Retina (tissue), 1 donor: ENCODE data around the gene ZBTB7B.

Experiments used
- DNase-seq: peaks from one replicate; pipeline ENCODE4 v3.0.0-alpha.2; 2016

Gene ZBTB7B

GRCh38 chr1:155040358-155041093 lies 37.9 kb downstream of the ZBTB7B start:
- DNase-seq = no peak

GRCh38 chr1:155042789-155043188 lies 40.2 kb downstream of the ZBTB7B start:
- no peak for DNase-seq

- no peak for DNase-seq
Observed at GRCh38 chr1:155043301-155043702, 40.7 kb downstream of the ZBTB7B start.

DNA sequence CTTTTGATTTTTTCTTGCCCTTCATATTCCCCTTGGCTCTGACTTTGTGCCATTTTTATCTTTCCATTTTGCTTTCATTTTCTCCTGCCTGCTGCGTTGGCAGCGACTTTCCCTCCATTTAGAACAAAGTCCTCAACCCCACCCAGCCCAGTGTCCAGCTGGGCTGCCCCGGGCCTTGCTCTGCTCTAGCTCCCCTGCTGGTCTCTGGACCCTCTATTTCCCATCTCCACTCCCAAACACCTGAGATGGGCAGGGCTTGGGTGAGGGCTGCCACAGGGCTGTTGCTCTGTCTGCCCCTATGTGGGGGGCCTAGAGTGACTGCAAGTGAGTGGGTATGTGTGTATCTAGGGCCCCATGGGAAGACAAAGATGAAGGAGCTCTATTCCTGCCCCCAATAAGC lies 41.2 kb downstream of the ZBTB7B start:
- no peak for DNase-seq

- no peak for DNase-seq
Observed at GRCh38 chr1:155044365-155044764, 41.8 kb downstream of the ZBTB7B start.

GRCh38 chr1:155044812-155045657 lies 42.4 kb downstream of the ZBTB7B start:
- peak; percentile 71 for DNase-seq

- DNase-seq = no peak
Observed at GRCh38 chr1:155048449-155049334, 46.1 kb downstream of the ZBTB7B start.

GRCh38 chr1:155049651-155050559 lies 47.3 kb downstream of the ZBTB7B start:
- no peak for DNase-seq

- DNase-seq = peak; percentile 95
Observed at GRCh38 chr1:155050560-155051341, 48.1 kb downstream of the ZBTB7B start, which contains the start of gene ADAM15. Gene ADAM15, plus strand, starts transcription at chr1:155051316. Its CDS starts 71 bp downstream, at chr1:155051387.

DNA sequence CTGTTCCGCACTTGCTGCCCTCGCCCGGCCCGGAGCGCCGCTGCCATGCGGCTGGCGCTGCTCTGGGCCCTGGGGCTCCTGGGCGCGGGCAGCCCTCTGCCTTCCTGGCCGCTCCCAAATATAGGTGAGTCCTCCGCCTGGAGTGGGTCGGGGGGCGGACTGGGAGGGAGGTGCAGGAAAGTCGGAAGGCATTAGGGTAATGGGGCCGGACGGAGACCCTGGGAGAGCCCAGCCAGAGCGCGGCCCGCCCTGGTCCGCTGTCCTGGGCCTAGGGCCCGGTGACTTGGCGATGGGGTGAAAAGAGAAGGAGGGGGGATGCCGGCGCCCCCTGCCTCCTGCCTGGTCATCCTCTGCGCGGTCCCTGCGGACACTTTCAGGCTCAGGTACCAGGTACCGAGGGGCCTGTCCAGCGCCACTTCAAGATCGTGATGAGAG lies 48.8 kb downstream of the ZBTB7B start:
- DNase-seq = peak; percentile 83

DNA sequence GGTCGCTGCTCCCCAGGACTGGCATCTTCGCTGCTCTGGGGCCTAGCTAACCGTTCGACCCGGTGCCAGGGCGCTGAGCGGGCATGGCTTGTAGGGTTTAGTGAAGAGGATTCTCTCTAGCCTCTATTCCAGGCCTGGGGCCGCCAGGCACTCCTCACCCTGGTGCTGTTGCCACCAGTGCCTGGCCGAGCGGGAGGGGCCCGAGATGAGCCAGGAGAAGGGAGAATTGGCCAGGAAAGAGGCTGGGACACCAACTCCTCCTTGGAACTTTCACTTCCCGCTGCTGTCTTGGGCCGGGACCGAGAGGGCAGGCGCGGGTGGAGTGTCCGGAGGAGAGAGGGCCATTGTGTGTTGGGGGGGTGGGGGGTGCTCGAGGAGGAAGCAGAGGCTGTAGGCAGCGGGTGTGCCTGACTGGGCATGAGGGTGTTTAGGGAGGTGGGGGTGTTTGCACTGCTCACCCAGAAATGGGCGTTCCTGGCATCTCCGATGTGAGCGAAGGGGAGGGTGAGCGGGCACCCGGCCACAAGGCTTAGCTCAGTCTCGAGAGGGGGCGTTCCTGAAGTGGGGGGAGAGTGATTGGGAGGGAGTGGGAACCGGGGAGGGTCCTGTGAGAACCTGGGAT lies 49.3 kb downstream of the ZBTB7B start:
- DNase-seq = no peak

DNA sequence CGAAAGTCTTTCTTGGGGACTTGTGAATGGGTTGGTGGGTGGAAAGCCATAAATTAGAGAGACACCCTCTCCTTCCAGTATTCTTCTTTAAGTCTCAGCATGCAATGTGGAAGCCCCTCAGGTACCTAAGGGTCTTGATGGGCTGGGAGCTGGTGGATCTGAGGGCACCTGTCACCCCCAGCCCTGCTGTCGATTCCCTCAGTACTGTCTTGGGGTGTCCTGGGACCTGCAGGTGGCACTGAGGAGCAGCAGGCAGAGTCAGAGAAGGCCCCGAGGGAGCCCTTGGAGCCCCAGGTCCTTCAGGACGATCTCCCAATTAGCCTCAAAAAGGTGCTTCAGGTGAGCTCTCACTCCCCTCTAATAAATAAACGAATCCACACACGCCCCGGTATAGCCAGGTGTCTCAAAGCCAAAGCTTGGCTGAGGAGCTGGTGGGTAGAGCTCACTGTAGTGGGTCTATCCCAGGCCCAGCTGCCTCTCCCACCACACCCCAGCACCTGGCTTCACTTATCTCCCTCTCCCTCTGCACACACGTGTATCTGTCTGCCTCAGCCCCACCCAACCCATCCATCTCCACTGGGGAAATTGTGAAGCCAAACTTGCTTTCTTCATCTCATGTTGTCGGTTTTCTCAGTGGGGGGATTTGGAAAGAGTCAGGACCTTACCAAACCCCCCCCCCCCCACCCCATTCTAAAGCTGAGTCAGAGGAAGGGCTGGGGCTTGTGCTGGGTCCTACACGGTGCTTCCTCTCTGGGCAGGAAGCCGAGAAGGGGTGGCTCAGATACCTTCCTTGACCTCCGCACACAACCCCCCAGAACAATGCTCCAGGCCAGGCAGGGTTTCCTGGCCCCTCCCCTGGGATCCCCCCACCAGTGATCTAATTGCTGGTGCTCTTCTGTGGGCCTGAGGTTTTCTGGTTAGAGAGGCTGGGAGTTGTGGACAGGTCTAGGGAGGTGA lies 50.1 kb downstream of the ZBTB7B start:
- no peak for DNase-seq

DNA sequence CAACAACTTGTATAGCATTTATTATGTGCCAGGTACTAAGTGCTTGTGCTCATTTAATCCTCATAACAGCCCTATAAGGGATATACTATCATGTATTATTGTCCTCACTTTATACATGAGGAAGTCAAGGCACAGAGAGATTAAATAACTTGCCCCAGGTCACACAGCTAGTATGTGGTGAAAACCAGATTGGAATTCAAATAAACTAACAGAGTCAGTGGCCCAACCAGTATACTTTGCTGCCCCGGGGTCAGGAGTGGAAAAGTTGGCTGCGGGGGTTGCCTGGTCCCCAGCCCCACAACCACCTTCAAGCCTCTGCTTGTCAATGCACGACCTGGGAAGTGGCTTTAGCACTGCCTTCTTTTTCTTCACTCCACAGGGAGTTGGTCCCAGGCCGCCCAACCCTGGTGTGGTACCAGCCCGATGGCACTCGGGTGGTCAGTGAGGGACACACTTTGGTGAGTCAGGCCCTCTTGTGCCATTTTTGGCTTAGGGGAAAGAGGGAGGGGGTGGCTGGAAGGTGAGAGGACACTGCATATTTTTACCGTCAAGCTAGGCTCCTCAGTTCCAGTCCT lies 51.0 kb downstream of the ZBTB7B start:
- DNase-seq = no peak

GRCh38 chr1:155057104-155057503 lies 54.5 kb downstream of the ZBTB7B start:
- no peak for DNase-seq

- no peak for DNase-seq
Observed at GRCh38 chr1:155057788-155058211, 55.2 kb downstream of the ZBTB7B start.

- DNase-seq = no peak
Observed at GRCh38 chr1:155060736-155061135, 58.1 kb downstream of the ZBTB7B start.

DNA sequence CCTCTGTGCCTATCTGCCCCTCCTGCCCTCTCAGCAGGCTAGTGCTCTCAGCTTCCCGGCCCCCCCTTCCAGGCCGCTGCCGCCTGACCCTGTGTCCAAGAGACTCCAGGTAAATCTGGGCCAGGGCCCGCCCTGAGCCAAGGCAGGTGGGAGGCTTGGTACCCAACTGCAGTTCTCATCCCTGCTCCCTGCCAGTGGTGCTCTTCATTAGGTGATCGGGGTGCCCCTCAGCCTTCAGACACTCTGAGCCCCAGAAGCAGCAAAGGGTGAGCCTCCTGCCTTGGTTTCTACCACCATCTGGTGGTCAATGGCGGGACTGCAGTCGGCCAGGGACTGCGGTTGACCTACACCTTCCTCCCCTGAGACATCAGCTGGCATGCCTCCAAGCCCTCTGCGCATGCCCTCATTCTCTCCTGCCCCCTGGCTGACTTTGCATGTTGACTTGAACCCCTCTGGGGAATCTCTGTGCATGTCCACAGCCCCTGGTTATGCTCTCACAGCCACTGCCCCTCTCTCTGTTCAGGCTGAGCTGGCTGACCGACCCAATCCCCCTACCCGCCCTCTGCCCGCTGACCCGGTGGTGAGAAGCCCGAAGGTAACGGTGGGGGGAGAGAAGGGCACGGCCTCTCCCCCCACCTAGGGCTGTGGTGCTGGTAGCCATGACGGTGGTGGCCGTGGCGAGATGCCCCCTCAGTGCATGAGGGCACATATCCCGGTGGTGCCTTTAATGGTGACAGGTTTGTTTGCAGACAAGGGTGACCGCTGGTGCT lies 59.0 kb downstream of the ZBTB7B start:
- peak; percentile 96 for DNase-seq

- peak; percentile 63 for DNase-seq
Observed at GRCh38 chr1:155062151-155062686, 59.6 kb downstream of the ZBTB7B start.
